Choroid plexus epithelial cell (primary cell): ENCODE measurements around the gene RALGAPA2.
"Not testable (repeated sequence)": the region's sequence is repeated elsewhere in the genome, so short reads cannot be mapped to it uniquely, and the experiment has no call there.

Experiments used
- DNase-seq: peaks from one replicate; pipeline ENCODE4 v3.0.0-alpha.2; 2010; ENCODE audit warnings: low read depth
- H3K4me3 ChIP-seq: 2 replicates; pipeline ENCODE4 v1.5.1; 2011; ENCODE audit warnings: low read depth, mild to moderate bottlenecking, control low read depth, low read length, moderate library complexity
- CTCF ChIP-seq: conservative IDR thresholded peaks from 2 replicates; pipeline ENCODE4 v1.5.1; 2011; ENCODE audit warnings: low read depth, mild to moderate bottlenecking, control low read depth, inconsistent platforms, low read length, moderate library complexity

RALGAPA2 gene

GRCh38 chr20:20359628-20360027 is 352.8 kb downstream of the RALGAPA2 start:
- no peak overlapping the region for H3K4me3 ChIP-seq
- TF ChIP-seq CTCF, result no peak
- no peak for DNase-seq

- H3K4me3 ChIP-seq, result no peak overlapping the region
- no peak for TF ChIP-seq CTCF
- no peak for DNase-seq
These were observed 353.6 kb downstream of the RALGAPA2 start for GRCh38 chr20:20358801-20359200.

DNA sequence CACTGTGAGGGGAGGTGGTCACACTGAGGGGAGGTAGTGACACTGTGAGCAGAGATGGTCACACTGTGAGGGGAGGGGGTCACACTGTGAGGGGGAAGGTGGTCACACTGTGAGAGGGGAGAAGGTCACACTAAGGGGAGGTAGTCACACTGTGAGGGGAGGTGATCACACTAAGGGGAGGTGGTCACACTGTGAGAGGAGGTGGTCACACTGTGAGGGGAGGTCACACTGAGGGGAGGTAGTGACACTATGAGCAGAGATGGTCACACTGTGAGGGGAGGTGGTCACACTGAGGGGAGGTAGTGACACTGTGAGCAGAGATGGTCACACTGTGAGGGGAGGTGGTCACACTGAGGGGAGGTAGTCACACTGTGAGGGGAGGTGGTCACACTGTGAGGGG is 356.9 kb downstream of the RALGAPA2 start:
- H3K4me3 ChIP-seq, DNase-seq: not testable (repeated sequence)

- TF ChIP-seq CTCF, result no peak
These were observed 358.9 kb downstream of the RALGAPA2 start for GRCh38 chr20:20353576-20353975.

GRCh38 chr20:20344476-20344875 is 368.0 kb downstream of the RALGAPA2 start:
- DNase-seq, result no peak
- H3K4me3 ChIP-seq, result no peak overlapping the region
- no peak for TF ChIP-seq CTCF

More at GRCh38 chr20:20353576-20353975, 358.9 kb downstream of the RALGAPA2 start:
- DNase-seq, result no peak
- no peak overlapping the region for H3K4me3 ChIP-seq

- no peak for DNase-seq
- TF ChIP-seq CTCF, result no peak
These were observed 368.5 kb downstream of the RALGAPA2 start for GRCh38 chr20:20343932-20344331.

More at GRCh38 chr20:20343932-20344331, 368.5 kb downstream of the RALGAPA2 start:
- H3K4me3 ChIP-seq, result no peak overlapping the region
